PC-3 (cell line): ENCODE data around the gene CBX1. TPM values are rescaled to one million over a fixed set of nuclear protein-coding genes. Genes with fewer than 3 reads are reported as not detected.

ENCODE experiments used
- ATAC-seq: fragments of 200-7000 bp; cut with Tn5 transposase; 2 replicates; pipeline ENCODE4 v1.9.1; 2020; ENCODE audit warnings: mild to moderate bottlenecking, moderate library complexity
- BruUV-seq: library from RNA; stranded (reverse); fragments of 400-500 nt; replicated peaks from 2 replicates; lab custom pipeline; 2021; lab: Mats Ljungman, UMichigan
- CTCF ChIA-PET: fragments of 300-600 bp; sonication (Branson Sonifier 250); formaldehyde crosslinking; loops from one replicate; lab custom pipeline; 2022; ENCODE audit warnings: antibody characterized with exemption; lab: Charles Lee
- POLR2A ChIA-PET: fragments of 300-600 bp; sonication (Branson Sonifier 250); formaldehyde crosslinking; loops from one replicate; lab custom pipeline; 2022; ENCODE audit warnings: antibody characterized with exemption; ENCODE audit not compliant: unreplicated experiment; lab: Charles Lee
- DNase-seq: peaks from one replicate; pipeline ENCODE4 v3.0.0-alpha.2; 2015
- H2AFZ ChIP-seq: fragments of 300-600 bp; sonication (generic); 2 replicates; pipeline ENCODE4 v1.6.0; 2016; ENCODE audit warnings: antibody characterized with exemption, low read length
- H3F3A ChIP-seq: fragments of 300-600 bp; sonication (generic); one replicate; pipeline ENCODE4 v1.6.0; 2017; ENCODE audit warnings: antibody characterized with exemption, low read length, control low read depth, mild to moderate bottlenecking; ENCODE audit not compliant: unreplicated experiment
- H3K27ac ChIP-seq: fragments of 300-600 bp; sonication (generic); 2 replicates; pipeline ENCODE4 v1.5.1; 2016; ENCODE audit warnings: mild to moderate bottlenecking, low read length
- H3K27me3 ChIP-seq: fragments of 300-600 bp; sonication (generic); 2 replicates; pipeline ENCODE4 v1.6.1; 2016; ENCODE audit warnings: low read length, mixed read lengths
- H3K36me3 ChIP-seq: fragments of 300-600 bp; sonication (generic); 2 replicates; pipeline ENCODE4 v1.6.1; 2016; ENCODE audit warnings: low read depth, mixed run types, low read length, mixed read lengths
- H3K4me1 ChIP-seq: fragments of 300-600 bp; sonication (generic); 2 replicates; pipeline ENCODE4 v1.5.1; 2016; ENCODE audit warnings: low read length; ENCODE audit not compliant: insufficient read depth
- H3K4me2 ChIP-seq: fragments of 300-600 bp; sonication (generic); 2 replicates; pipeline ENCODE4 v1.6.0; 2016; ENCODE audit warnings: low read length
- H3K4me3 ChIP-seq: fragments of 300-600 bp; sonication (generic); 2 replicates; pipeline ENCODE4 v1.5.1; 2016; ENCODE audit warnings: mild to moderate bottlenecking, low read length, mixed read lengths
- H3K79me2 ChIP-seq: fragments of 300-600 bp; sonication (generic); 2 replicates; pipeline ENCODE4 v1.6.1; 2017; ENCODE audit warnings: low read length, mixed read lengths
- H3K9ac ChIP-seq: fragments of 300-600 bp; sonication (generic); 2 replicates; pipeline ENCODE4 v1.6.0; 2016; ENCODE audit warnings: mild to moderate bottlenecking, low read length
- H3K9me2 ChIP-seq: fragments of 300-600 bp; sonication (generic); replicated peaks from 2 replicates; pipeline ENCODE4 v1.6.1; 2016; ENCODE audit warnings: mixed run types, low read length, mixed read lengths
- H3K9me3 ChIP-seq: fragments of 300-600 bp; sonication (generic); 2 replicates; pipeline ENCODE4 v1.6.1; 2016; ENCODE audit warnings: low read length, mixed read lengths
- H4K20me1 ChIP-seq: fragments of 300-600 bp; sonication (generic); 2 replicates; pipeline ENCODE4 v1.6.1; 2016; ENCODE audit warnings: low read length, mixed read lengths
- CTCF ChIP-seq: fragments of 300-600 bp; sonication (generic); conservative IDR thresholded peaks from 2 replicates; pipeline ENCODE4 v1.5.1; 2017; ENCODE audit warnings: antibody characterized with exemption, low read depth, mild to moderate bottlenecking, low read length
- EZH2 ChIP-seq: fragments of 300-600 bp; sonication (generic); IDR thresholded peaks from one replicate; pipeline ENCODE4 v1.6.1; 2017; ENCODE audit warnings: antibody characterized with exemption, mild to moderate bottlenecking, low read length; ENCODE audit not compliant: unreplicated experiment
- EZH2phosphoT487 ChIP-seq: fragments of 300-600 bp; sonication (generic); IDR thresholded peaks from 2 replicates; pipeline ENCODE4 v1.6.1; 2018; ENCODE audit warnings: mild to moderate bottlenecking, antibody characterized with exemption, low read length, borderline replicate concordance
- intact Hi-C: fragments of 100-400 bp; cut with micrococcal nuclease; formaldehyde crosslinking; loops from 2 replicates; pipeline ENCODE4 v1.9.0; 2023
- total RNA-seq: library from RNA; depleted of rRNA; stranded (reverse); fragments of >200 nt; gene quantifications from 2 replicates; pipeline ENCODE4 v1.2.3, GENCODE V29; 2014

Gene CBX1
- total RNA-seq, 1 experiment from 2014 or later: 119 TPM

- DNase-seq (no peak), ATAC-seq (no peak)
- Histone ChIP-seq H3K4me3 (no peak overlapping the region), H3F3A (peaks cover 3% of the 10 kb centered on the region), H2AFZ (no peak overlapping the region), H3K9ac (no peak overlapping the region), H3K27ac (no peak overlapping the region), H3K9me2 (no peaks in the 10 kb centered on the region), H3K9me3 (no peaks in the 10 kb centered on the region), H3K27me3 (no peaks in the 10 kb centered on the region), H4K20me1 (peaks cover 19% of the 10 kb centered on the region; the same call in 1 of the 2 replicates), H3K4me1 (no peaks in the 10 kb centered on the region), H3K79me2 (peaks cover 21% of the 10 kb centered on the region), H3K36me3 (peaks cover 73% of the 10 kb centered on the region), H3K4me2 (no peak overlapping the region)
- no peak for TF ChIP-seq EZH2phosphoT487
- TF ChIP-seq CTCF: no peak
- TF ChIP-seq EZH2: no peak
- BruUV-seq: TSS peak; percentile 19
- ChIA-PET CTCF (no interaction called here), POLR2A (no interaction called here)
- intact Hi-C loops: no loop called here
Observed at GRCh38 chr17:48059125-48059668, 42.1 kb downstream of the CBX1 start.

GRCh38 chr17:48058393-48059124 lies 42.7 kb downstream of the CBX1 start:
- TF ChIP-seq EZH2phosphoT487 (no peak), CTCF (no peak), EZH2 (no peak)
- H3K79me2 ChIP-seq: peaks cover 27% of the 10 kb centered on the region
- no TSS peak for BruUV-seq
- no peaks in the 10 kb centered on the region for H3K27me3 ChIP-seq
- DNase-seq (no peak), ATAC-seq (no peak)
- ChIA-PET POLR2A (interaction anchor here (0.6 kb wide), 1 partner anchor 10 kb away, joined by 3 read pairs; no protein-coding TSS in a partner anchor), CTCF (no interaction called here)
- peaks cover 24% of the 10 kb centered on the region for H4K20me1 ChIP-seq
- no peaks in the 10 kb centered on the region for H3K9me2 ChIP-seq
- no peak overlapping the region for H3K4me3 ChIP-seq
- no peak overlapping the region for H3K27ac ChIP-seq
- no peak overlapping the region for H3K4me2 ChIP-seq
- H2AFZ ChIP-seq: no peak overlapping the region
- intact Hi-C loops: no loop called here
- no peaks in the 10 kb centered on the region for H3K9me3 ChIP-seq
- H3K9ac ChIP-seq: no peak overlapping the region
- H3K4me1 ChIP-seq: no peaks in the 10 kb centered on the region
- H3K36me3 ChIP-seq: peaks cover 76% of the 10 kb centered on the region
- H3F3A ChIP-seq: no peaks in the 10 kb centered on the region

- Histone ChIP-seq H3K4me3 (no peak overlapping the region), H3K9ac (no peak overlapping the region), H4K20me1 (peaks cover 32% of the 10 kb centered on the region), H3K27me3 (no peaks in the 10 kb centered on the region), H3K79me2 (peaks cover 37% of the 10 kb centered on the region), H3F3A (no peaks in the 10 kb centered on the region), H3K4me2 (no peak overlapping the region), H2AFZ (no peak overlapping the region), H3K9me3 (no peaks in the 10 kb centered on the region), H3K4me1 (peaks cover 9% of the 10 kb centered on the region), H3K36me3 (peaks cover 76% of the 10 kb centered on the region), H3K27ac (no peak overlapping the region), H3K9me2 (no peaks in the 10 kb centered on the region)
- no peak for TF ChIP-seq CTCF
- no peak for TF ChIP-seq EZH2
- no peak for TF ChIP-seq EZH2phosphoT487
- no peak for ATAC-seq
- intact Hi-C loops: no loop called here
- ChIA-PET CTCF (no interaction called here), POLR2A (no interaction called here)
- DNase-seq: no peak
- no TSS peak for BruUV-seq
Observed at GRCh38 chr17:48057626-48058025, 43.7 kb downstream of the CBX1 start.
